SK-N-DZ (cell line): ENCODE data around the gene PIK3C2B.
A peak's percentile ranks its signal among the peaks of the same experiment; 100 is the strongest.
"Not testable (repeated sequence)": the region's sequence is repeated elsewhere in the genome, so short reads cannot be mapped to it uniquely, and the experiment has no call there.

Source experiments
- DNase-seq: peaks from one replicate; pipeline ENCODE4 v3.0.0-alpha.2; 2015; ENCODE audit warnings: low spot score

The PIK3C2B gene

GRCh38 chr1:204507317-204508105, 12.9 kb upstream of the PIK3C2B start:
- DNase-seq, result peak; percentile 86

GRCh38 chr1:204506969-204507316, 12.3 kb upstream of the PIK3C2B start:
- DNase-seq, result peak; percentile 92

GRCh38 chr1:204506201-204506968, 11.8 kb upstream of the PIK3C2B start:
- DNase-seq, result peak; percentile 96

- no peak for DNase-seq
Observed at GRCh38 chr1:204505674-204506200, 11.1 kb upstream of the PIK3C2B start.

- DNase-seq, result peak; percentile 48
Observed at GRCh38 chr1:204503913-204504519, 9.4 kb upstream of the PIK3C2B start.

GRCh38 chr1:204503122-204503912, 8.7 kb upstream of the PIK3C2B start:
- DNase-seq, result peak; percentile 76

GRCh38 chr1:204502241-204502640, 7.6 kb upstream of the PIK3C2B start:
- no peak for DNase-seq

- no peak for DNase-seq
Observed at GRCh38 chr1:204499511-204500468, 5.2 kb upstream of the PIK3C2B start.

GRCh38 chr1:204498981-204499380, 4.4 kb upstream of the PIK3C2B start:
- DNase-seq, result no peak

- DNase-seq, result no peak
Observed at GRCh38 chr1:204495777-204496176, 1.2 kb upstream of the PIK3C2B start.

GRCh38 chr1:204495078-204495753, 611 bp upstream of the PIK3C2B start:
- DNase-seq, result no peak

GRCh38 chr1:204493984-204494280, 673 bp downstream of the PIK3C2B start:
- peak; percentile 49 for DNase-seq

- DNase-seq, result peak; percentile 41
Observed at GRCh38 chr1:204493145-204493983, 1.2 kb downstream of the PIK3C2B start.

GRCh38 chr1:204491655-204492054, 3.0 kb downstream of the PIK3C2B start:
- DNase-seq, result no peak

GRCh38 chr1:204487256-204487615, 7.4 kb downstream of the PIK3C2B start:
- DNase-seq, result no peak

GRCh38 chr1:204486513-204487255, 7.9 kb downstream of the PIK3C2B start:
- not testable (repeated sequence) for DNase-seq

- no peak for DNase-seq
Observed at GRCh38 chr1:204483791-204484190, 10.8 kb downstream of the PIK3C2B start.

GRCh38 chr1:204480515-204480914, 14.1 kb downstream of the PIK3C2B start:
- DNase-seq, result no peak
